T-helper 22 cell (primary cell): ENCODE measurements around the gene SFRP2.

Source experiments
- DNase-seq: peaks from one replicate; pipeline ENCODE4 v3.0.0-alpha.2; 2020; ENCODE audit warnings: low read depth

SFRP2 gene

DNA sequence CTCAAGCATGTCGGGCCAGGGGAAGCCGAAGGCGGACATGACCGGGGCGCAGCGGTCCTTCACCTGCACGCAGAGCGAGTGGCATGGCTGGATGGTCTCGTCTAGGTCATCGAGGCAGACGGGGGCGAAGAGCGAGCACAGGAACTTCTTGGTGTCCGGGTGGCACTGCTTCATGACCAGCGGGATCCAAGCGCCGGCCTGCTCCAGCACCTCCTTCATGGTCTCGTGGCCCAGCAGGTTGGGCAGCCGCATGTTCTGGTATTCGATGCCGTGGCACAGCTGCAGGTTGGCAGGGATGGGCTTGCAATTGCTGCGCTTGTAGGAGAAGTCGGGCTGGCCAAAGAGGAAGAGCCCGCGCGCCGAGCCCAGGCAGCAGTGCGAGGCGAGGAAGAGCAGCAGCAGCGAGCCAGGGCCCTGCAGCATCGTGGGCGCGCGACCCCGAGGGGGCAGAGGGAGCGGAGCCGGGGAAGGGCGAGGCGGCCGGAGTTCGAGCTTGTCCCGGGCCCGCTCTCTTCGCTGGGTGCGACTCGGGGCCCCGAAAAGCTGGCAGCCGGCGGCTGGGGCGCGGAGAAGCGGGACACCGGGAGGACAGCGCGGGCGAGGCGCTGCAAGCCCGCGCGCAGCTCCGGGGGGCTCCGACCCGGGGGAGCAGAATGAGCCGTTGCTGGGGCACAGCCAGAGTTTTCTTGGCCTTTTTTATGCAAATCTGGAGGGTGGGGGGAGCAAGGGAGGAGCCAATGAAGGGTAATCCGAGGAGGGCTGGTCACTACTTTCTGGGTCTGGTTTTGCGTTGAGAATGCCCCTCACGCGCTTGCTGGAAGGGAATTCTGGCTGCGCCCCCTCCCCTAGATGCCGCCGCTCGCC lies at the start of gene SFRP2:
Gene SFRP2 (minus strand): TSS at position 671 of the 864 bp plus-strand sequence. CDS start 248 bp downstream, at position 423.
- no peak for DNase-seq

DNA sequence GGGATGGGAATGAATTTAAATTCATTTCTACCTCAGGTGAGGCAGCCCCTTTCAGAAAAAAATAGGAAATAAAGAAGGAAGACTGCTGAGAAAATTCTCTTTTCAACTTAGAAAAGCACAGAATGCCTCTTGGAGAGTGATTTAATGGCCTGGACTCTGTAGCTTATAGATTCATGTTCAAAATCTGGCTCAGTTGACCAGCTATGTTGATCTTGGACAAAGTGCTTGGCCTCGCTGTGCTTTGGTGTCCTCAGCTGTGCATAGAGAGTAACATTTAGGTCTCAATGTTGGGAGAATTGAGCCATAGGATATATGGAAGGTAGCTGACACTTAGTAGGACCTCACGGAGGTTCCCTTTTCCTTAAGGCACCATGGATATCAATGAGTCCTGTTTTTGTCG lies 49.7 kb upstream of the SFRP2 start:
- no peak for DNase-seq

DNA sequence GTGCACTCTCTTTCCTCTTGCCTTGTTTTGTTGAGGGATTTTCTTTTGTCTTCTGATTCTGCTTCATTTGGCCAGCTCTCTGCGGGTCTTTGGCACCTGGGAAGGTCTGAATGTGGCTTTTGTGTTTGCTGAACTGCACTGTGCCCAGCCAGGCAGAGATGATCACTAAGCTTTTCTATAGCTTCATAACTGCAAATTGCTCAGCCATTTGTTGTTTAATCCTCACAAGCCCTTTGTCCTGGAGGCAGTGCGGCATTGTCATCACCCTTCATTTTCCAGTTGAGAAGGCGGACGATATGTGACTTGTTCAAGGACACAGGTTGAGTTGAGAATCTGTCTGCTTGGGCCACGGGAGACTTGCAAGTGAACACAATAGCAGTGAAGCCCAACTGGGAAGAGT lies 46.0 kb upstream of the SFRP2 start:
- DNase-seq: no peak

- no peak for DNase-seq
These were observed 43.9 kb upstream of the SFRP2 start for GRCh38 chr4:153832720-153833287.

DNA sequence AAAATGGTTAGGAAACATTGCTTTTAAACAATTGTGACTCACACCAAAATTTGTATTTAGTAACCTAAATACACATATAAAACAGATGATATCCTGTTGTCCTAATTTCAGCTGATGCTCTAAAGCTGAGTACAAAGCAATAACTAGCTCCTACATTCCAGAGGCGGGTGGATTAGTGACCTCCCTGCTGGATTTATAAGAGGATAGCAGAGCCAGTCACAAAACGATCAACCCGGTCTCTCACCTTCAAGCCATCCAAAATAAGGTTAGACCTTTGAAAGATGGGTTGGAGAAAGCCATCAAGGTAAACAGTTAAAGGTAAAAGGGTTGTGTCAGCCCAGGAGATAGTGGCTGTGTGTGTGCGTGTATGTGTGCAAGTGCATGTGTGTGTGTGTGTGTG lies 43.2 kb upstream of the SFRP2 start:
- no peak for DNase-seq

GRCh38 chr4:153831245-153831644 lies 42.4 kb upstream of the SFRP2 start:
- DNase-seq: no peak

- no peak for DNase-seq
These were observed 36.8 kb upstream of the SFRP2 start for GRCh38 chr4:153825691-153826090.

- DNase-seq: no peak
These were observed 36.2 kb upstream of the SFRP2 start for GRCh38 chr4:153825126-153825525.

DNA sequence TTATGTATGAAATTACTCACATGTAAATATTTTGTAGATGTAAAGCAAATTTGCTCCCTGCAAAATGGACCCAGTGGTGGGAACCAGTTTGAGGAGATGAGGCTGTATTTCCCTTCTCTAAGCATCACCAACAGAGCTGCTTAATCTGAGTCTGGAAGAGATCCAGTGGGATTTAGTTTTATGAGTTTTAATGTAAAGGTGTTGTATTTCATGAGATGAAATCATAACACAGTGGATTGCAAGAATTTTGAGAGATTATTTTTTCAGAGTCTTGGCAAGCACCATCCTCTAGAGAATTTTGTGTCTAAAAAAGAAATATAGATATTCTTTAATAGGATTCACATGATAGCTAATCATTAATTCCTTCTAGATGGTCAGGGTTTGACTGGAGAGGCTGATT lies 35.6 kb upstream of the SFRP2 start:
- no peak for DNase-seq

GRCh38 chr4:153823483-153823882 lies 34.6 kb upstream of the SFRP2 start:
- DNase-seq: no peak

DNA sequence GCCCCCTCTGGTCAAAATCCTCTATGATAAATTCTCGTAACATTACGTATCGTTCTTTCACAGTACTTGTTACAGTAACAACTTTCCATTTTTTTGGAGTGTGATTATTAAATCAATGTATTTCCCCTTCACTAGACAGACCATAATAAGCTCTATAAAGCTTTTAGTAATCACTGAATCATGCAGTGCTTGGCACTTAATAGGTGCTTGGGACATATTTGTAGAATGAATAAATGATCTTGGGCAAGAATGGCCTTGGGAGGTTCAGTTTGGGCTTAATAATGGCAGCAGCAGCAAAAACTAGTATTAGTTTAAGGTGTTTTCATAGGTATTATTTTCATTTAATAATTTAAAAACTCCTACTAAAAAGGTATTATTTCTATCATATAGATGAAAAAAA lies 33.4 kb upstream of the SFRP2 start:
- DNase-seq: no peak

DNA sequence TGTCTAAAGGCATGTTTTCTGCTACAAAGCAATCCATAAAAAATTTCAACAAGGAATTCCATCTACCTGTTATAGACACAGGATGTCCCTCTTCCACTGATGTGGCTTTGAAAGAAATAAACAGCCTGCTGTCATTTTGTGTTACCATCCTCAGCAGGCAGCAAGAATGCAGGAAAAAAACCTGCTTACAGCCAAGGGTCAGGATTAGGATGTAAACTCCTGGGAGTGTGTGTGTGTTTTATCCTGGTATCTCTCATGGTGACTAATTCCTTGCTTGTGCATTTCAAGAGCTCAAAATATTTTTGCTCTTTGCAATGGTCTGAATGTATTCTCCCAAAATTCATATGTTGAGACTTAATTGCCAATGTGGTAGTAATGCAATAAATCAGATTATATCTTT lies 28.6 kb upstream of the SFRP2 start:
- no peak for DNase-seq

DNA sequence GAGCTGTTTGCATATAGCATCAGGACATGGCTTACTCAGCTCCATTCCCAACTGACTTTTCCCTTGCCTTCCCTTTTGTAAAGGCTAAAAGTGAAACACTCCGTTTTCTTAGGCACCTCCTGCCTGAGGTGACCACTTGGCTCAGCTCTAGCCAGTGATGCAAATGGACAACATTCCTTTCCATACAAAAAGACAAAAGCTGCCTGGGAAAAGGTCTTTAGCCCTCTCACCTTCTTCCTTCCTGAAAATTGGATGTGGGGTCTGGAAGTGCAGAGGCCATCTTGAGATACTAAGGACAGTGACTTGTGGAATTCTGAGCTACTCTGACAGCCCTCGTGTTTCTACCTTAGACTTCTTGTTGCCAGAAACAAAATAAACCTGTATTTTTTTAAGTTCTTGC lies 27.7 kb upstream of the SFRP2 start:
- DNase-seq: no peak

- DNase-seq: no peak
These were observed 25.9 kb upstream of the SFRP2 start for GRCh38 chr4:153814789-153815188.

- DNase-seq: no peak
These were observed 21.3 kb upstream of the SFRP2 start for GRCh38 chr4:153809916-153810810.

DNA sequence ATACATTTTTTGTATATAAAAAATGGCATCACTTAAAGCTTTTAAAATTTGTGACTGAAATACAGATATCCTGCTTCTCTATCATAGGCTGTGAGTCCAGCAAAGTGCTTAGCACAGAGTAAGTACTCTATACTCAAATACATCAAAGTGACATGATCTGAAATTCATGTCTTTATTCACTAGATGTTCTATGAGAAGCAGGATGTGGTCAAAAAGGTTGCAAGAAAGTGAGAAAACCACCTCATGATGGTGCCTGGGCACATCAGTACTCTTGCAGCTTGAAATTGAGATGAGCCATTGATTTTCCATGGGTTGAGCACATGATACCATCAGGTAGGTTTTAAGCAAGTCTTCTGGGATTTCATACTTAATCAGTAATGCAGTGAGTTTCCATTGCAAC lies 20.4 kb upstream of the SFRP2 start:
- no peak for DNase-seq

GRCh38 chr4:153808175-153808574 lies 19.3 kb upstream of the SFRP2 start:
- no peak for DNase-seq

DNA sequence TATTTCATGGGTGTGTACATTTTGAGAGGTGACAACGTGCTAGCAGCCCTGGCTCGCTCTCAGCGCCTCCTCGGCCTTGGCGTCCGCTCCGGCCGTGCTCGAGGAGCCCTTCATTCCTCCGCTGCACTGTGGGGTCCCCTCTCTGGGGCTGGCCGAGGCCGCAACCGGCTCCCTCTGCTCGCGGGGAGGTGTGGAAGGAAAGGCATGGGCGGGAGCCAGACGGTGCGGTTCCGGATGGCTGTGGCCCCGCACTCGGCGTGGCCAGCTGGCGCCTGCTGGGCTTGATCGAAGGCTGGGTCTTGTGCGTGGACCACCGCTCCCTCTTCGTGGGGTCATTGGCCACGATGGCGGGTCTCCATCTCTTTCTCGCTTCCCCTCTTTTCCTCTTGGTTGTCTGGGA lies 17.2 kb upstream of the SFRP2 start:
- no peak for DNase-seq

- DNase-seq: no peak
These were observed 15.8 kb upstream of the SFRP2 start for GRCh38 chr4:153804722-153805121.

DNA sequence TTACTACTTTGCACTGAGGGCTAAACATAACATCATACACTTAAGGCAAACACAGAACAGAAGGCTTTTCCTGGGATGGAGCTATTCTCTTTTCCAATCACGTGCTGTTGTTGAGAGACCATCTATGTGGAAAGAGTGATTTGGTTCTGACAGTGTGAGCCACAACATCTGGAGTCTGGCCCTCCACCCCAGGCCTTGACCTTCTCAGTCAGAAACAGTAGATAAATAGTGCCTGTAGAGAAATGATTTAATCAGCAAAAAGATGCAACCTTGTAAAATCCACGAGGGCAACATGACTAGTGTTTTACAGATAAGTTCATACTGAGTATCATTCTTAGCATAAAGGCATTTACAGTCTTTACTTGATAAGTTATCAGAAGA lies 10.8 kb upstream of the SFRP2 start:
- no peak for DNase-seq

GRCh38 chr4:153798901-153799693 lies 10.2 kb upstream of the SFRP2 start:
- DNase-seq: no peak

DNA sequence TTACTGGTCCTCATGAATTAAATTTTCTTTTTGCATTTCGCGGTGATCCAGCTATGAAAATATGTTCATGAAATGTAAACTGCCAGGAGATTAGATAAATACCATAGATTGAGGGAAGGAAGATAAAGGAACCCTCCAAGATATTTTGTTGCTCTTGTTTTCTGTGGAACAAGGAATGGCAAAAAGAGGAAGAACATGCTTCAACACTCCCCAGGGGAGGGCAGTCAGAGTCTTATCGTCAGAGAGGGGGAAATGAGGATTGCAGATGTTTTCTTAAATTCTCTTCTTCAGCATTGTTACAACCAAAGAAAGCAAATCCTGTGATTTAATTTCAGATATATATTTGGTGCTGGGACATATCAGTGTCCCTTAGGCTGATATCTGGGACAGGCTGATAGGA lies 9.5 kb upstream of the SFRP2 start:
- DNase-seq: no peak
